DMS53 (cell line): ENCODE measurements around the gene RIN3.

Source experiments
- DNase-seq: peaks from one replicate; lab custom pipeline; 2025; lab: John Stamatoyannopoulos, UW

RIN3 gene

GRCh38 chr14:92597906-92598905 is 84.6 kb downstream of the RIN3 start:
- no peak for DNase-seq

GRCh38 chr14:92599811-92600210 is 86.2 kb downstream of the RIN3 start:
- DNase-seq = no peak

- DNase-seq = no peak
Observed at GRCh38 chr14:92600318-92601053, 86.9 kb downstream of the RIN3 start.

- no peak for DNase-seq
Observed at GRCh38 chr14:92601131-92601710, 87.6 kb downstream of the RIN3 start.

- DNase-seq = no peak
Observed at GRCh38 chr14:92601757-92602417, 88.3 kb downstream of the RIN3 start.

GRCh38 chr14:92603309-92604242 is 90.0 kb downstream of the RIN3 start:
- DNase-seq = peak; percentile 33

GRCh38 chr14:92605274-92605940 is 91.8 kb downstream of the RIN3 start:
- DNase-seq = no peak

GRCh38 chr14:92607251-92607650 is 93.7 kb downstream of the RIN3 start:
- no peak for DNase-seq

- peak; percentile 14 for DNase-seq
Observed at GRCh38 chr14:92607702-92608429, 94.3 kb downstream of the RIN3 start.

GRCh38 chr14:92609955-92610354 is 96.4 kb downstream of the RIN3 start:
- DNase-seq = no peak

GRCh38 chr14:92610849-92611271 is 97.3 kb downstream of the RIN3 start:
- DNase-seq = no peak

- peak; percentile 38 for DNase-seq
Observed at GRCh38 chr14:92613008-92613658, 99.6 kb downstream of the RIN3 start.

- no peak for DNase-seq
Observed at GRCh38 chr14:92613681-92614260, 100.2 kb downstream of the RIN3 start.

GRCh38 chr14:92615451-92615850 is 101.9 kb downstream of the RIN3 start:
- DNase-seq = no peak

- DNase-seq = no peak
Observed at GRCh38 chr14:92616178-92616577, 102.6 kb downstream of the RIN3 start.

- no peak for DNase-seq
Observed at GRCh38 chr14:92617581-92617980, 104.0 kb downstream of the RIN3 start.

GRCh38 chr14:92619671-92620456 is 106.3 kb downstream of the RIN3 start:
- no peak for DNase-seq

- DNase-seq = no peak
Observed at GRCh38 chr14:92622311-92622710, 108.7 kb downstream of the RIN3 start.
